ENCODE data around the gene ABLIM2. TPM values are rescaled to one million over a fixed set of nuclear protein-coding genes. Genes with fewer than 3 reads are reported as not detected.

ABLIM2 gene
- total RNA-seq, 1 donor from 2014 or later = 5.2 TPM

GRCh38 chr4:8102076-8102355 is 56.6 kb downstream of the ABLIM2 start:
- no peaks in the 10 kb centered on the region for H3K27me3 ChIP-seq (ENCODE audit: low read depth)
- H3K9me3 ChIP-seq = no peaks in the 10 kb centered on the region
- no peak overlapping the region for H3K4me3 ChIP-seq
- H3K4me1 ChIP-seq = peaks cover 9% of the 10 kb centered on the region
- no peaks in the 10 kb centered on the region for H3K36me3 ChIP-seq
- H3K27ac ChIP-seq = no peak overlapping the region
- TF ChIP-seq CTCF (IDR thresholded peaks at IDR 0.05) = no peak
- intact Hi-C loops (cut with DNase I) = no loop called here
- no peak for ATAC-seq
- no peak for DNase-seq

- intact Hi-C loops (cut with DNase I) = no loop called here
- Histone ChIP-seq H3K4me3 (no peak overlapping the region), H3K27me3 (ENCODE audit: low read depth) (no peaks in the 10 kb centered on the region), H3K4me1 (peaks cover 9% of the 10 kb centered on the region), H3K36me3 (no peaks in the 10 kb centered on the region), H3K27ac (no peak overlapping the region), H3K9me3 (no peaks in the 10 kb centered on the region)
- ATAC-seq (peak; percentile 80 to 83), DNase-seq (peak; percentile 72)
- no peak for TF ChIP-seq CTCF (IDR thresholded peaks at IDR 0.05)
Measured at GRCh38 chr4:8101213-8102075, 57.2 kb downstream of the ABLIM2 start.

- ATAC-seq (no peak), DNase-seq (no peak)
- Histone ChIP-seq H3K27me3 (ENCODE audit: low read depth) (no peaks in the 10 kb centered on the region), H3K36me3 (no peaks in the 10 kb centered on the region), H3K4me1 (peaks cover 9% of the 10 kb centered on the region), H3K9me3 (no peaks in the 10 kb centered on the region), H3K4me3 (no peak overlapping the region), H3K27ac (no peak overlapping the region)
- no peak for TF ChIP-seq CTCF (IDR thresholded peaks at IDR 0.05)
- intact Hi-C loops (cut with DNase I) = no loop called here
Measured at GRCh38 chr4:8099981-8100464, 58.6 kb downstream of the ABLIM2 start.

- Histone ChIP-seq H3K4me3 (no peak overlapping the region), H3K27me3 (ENCODE audit: low read depth) (no peaks in the 10 kb centered on the region), H3K9me3 (peaks cover 11% of the 10 kb centered on the region), H3K36me3 (no peaks in the 10 kb centered on the region), H3K4me1 (peaks cover 9% of the 10 kb centered on the region), H3K27ac (no peak overlapping the region)
- DNase-seq (no peak), ATAC-seq (no peak)
- TF ChIP-seq CTCF (IDR thresholded peaks at IDR 0.05) = no peak
- intact Hi-C loops (cut with DNase I) = no loop called here
Measured at GRCh38 chr4:8098506-8098905, 60.1 kb downstream of the ABLIM2 start.

GRCh38 chr4:8097721-8098345 is 60.8 kb downstream of the ABLIM2 start:
- no peak for DNase-seq
- no peak for ATAC-seq
- intact Hi-C loops (cut with DNase I) = no loop called here
- Histone ChIP-seq H3K4me3 (no peak overlapping the region), H3K27ac (no peak overlapping the region), H3K9me3 (peaks cover 17% of the 10 kb centered on the region), H3K4me1 (peaks cover 9% of the 10 kb centered on the region), H3K36me3 (no peaks in the 10 kb centered on the region), H3K27me3 (ENCODE audit: low read depth) (no peaks in the 10 kb centered on the region)
- no peak for TF ChIP-seq CTCF (IDR thresholded peaks at IDR 0.05)

Measured in lower lobe of right lung (tissue), 2 donors.